Tibial nerve (tissue), 4 donors: ENCODE data around the gene IQCF6. TPM values are rescaled to one million over a fixed set of nuclear protein-coding genes. Genes with fewer than 3 reads are reported as not detected.

Experiments used
- DNase-seq, 2 donors: peaks; one replicate each; pipeline ENCODE4 v3.0.0-alpha.2; 2019; ENCODE audit warnings: low spot score in 2 of 2
- H3K27ac ChIP-seq, 4 donors: fragments of 200-600 bp; sonication (generic) in 3 of 4; one replicate each; pipeline ENCODE4 v1.5.1; 2017 to 2019; ENCODE audit warnings: mild to moderate bottlenecking in 1 of 4
- H3K27me3 ChIP-seq, 2 donors: fragments of 200-600 bp; sonication (generic) in 1 of 2; one replicate each; pipeline versions ENCODE4 v1.5.1 to v1.6.0; 2017 to 2019
- H3K36me3 ChIP-seq, 3 donors: fragments of 200-600 bp; sonication (generic); one replicate each; pipeline ENCODE4 v1.5.1; 2018 to 2019
- H3K4me1 ChIP-seq, 4 donors: fragments of 200-600 bp; sonication (generic) in 3 of 4; one replicate each; pipeline ENCODE4 v1.5.1; 2017 to 2019
- H3K4me3 ChIP-seq, 4 donors: fragments of 200-600 bp; sonication (generic) in 3 of 4; one replicate each; pipeline ENCODE4 v1.5.1; 2017 to 2019; ENCODE audit warnings: mild to moderate bottlenecking in 1 of 4, moderate library complexity in 1 of 4
- H3K9me3 ChIP-seq, 4 donors: fragments of 200-600 bp; sonication (generic) in 3 of 4; one replicate each; pipeline ENCODE4 v1.5.1; 2017 to 2019
- CTCF ChIP-seq, 5 experiments: fragments of 200-600 bp in 3 of 5; fragments of 450-650 bp in 2 of 5; sonication (generic) in 3 of 5; IDR thresholded peaks; one replicate each; pipeline ENCODE4 v1.5.1; 2016 to 2019; ENCODE audit warnings: antibody characterized with exemption in 5 of 5, mild to moderate bottlenecking in 3 of 5, moderate library complexity in 2 of 5
- EP300 ChIP-seq, 2 donors: sonication (generic); formaldehyde crosslinking; IDR thresholded peaks; one replicate each; pipeline ENCODE4 v1.6.1; 2017; ENCODE audit warnings: antibody characterized with exemption in 2 of 2, mild to moderate bottlenecking in 1 of 2
- POLR2A ChIP-seq, 2 donors: fragments of 450-650 bp; IDR thresholded peaks; one replicate each; pipeline ENCODE4 v1.6.1; 2017; ENCODE audit warnings: antibody characterized with exemption in 2 of 2, mild to moderate bottlenecking in 2 of 2, moderate library complexity in 2 of 2
- WGBS, 2 donors: methylation state at CpG; one replicate each; pipeline ENCODE4 v1.1.5; 2018; 5-methylcytosine and 5-hydroxymethylcytosine counted together
- total RNA-seq, 4 donors: library from RNA; depleted of rRNA; stranded (reverse); fragments of >200 nt; gene quantifications; one replicate each; pipeline ENCODE4 v1.1.0, GENCODE V29; 2016

The IQCF6 gene
- total RNA-seq, 4 donors from 2014 or later = not detected

- WGBS, 2 donors = 38 to 40% methylated on average over 11 of the region's 11 CpGs
- no peak for TF ChIP-seq POLR2A (IDR thresholded peaks at IDR 0.05)
- TF ChIP-seq EP300 (IDR thresholded peaks at IDR 0.05) = no peak
- TF ChIP-seq CTCF (IDR thresholded peaks at IDR 0.05) = no peak
- no peak for DNase-seq
- H3K4me3 ChIP-seq = no peak overlapping the region
- no peaks in the 10 kb centered on the region for H3K4me1 ChIP-seq
- H3K36me3 ChIP-seq = no peaks in the 10 kb centered on the region
- H3K9me3 ChIP-seq = no peaks in the 10 kb centered on the region
- H3K27ac ChIP-seq = no peak overlapping the region
- H3K27me3 ChIP-seq = no peaks in the 10 kb centered on the region
These were observed 23.2 kb upstream of the IQCF6 start for GRCh38 chr3:51802106-51802703.

- H3K27ac ChIP-seq = no peak overlapping the region
- WGBS, 2 donors = 55 to 61% methylated on average over 5 of the region's 5 CpGs
- H3K9me3 ChIP-seq = no peaks in the 10 kb centered on the region
- H3K4me3 ChIP-seq = no peak overlapping the region
- H3K36me3 ChIP-seq = no peaks in the 10 kb centered on the region
- no peaks in the 10 kb centered on the region for H3K27me3 ChIP-seq
- no peaks in the 10 kb centered on the region for H3K4me1 ChIP-seq
- TF ChIP-seq CTCF (IDR thresholded peaks at IDR 0.05) (no peak), EP300 (IDR thresholded peaks at IDR 0.05) (no peak), POLR2A (IDR thresholded peaks at IDR 0.05) (no peak)
- DNase-seq = no peak
These were observed 21.7 kb upstream of the IQCF6 start for GRCh38 chr3:51800750-51801125.

GRCh38 chr3:51799879-51800749 is 21.1 kb upstream of the IQCF6 start:
- no peak for TF ChIP-seq EP300 (IDR thresholded peaks at IDR 0.05)
- peak; percentile 60 to 72 (median 67) for TF ChIP-seq CTCF (IDR thresholded peaks at IDR 0.05)
- no peaks in the 10 kb centered on the region for H3K27me3 ChIP-seq
- DNase-seq = peak in 1 of 2 donors; percentile 80
- H3K9me3 ChIP-seq = no peaks in the 10 kb centered on the region
- 14 to 15% methylated on average over 3 of the region's 3 CpGs for WGBS, 2 donors
- H3K4me3 ChIP-seq = no peak overlapping the region
- no peaks in the 10 kb centered on the region for H3K4me1 ChIP-seq
- H3K36me3 ChIP-seq = no peaks in the 10 kb centered on the region
- no peak overlapping the region for H3K27ac ChIP-seq

GRCh38 chr3:51798411-51798963 is 19.4 kb upstream of the IQCF6 start:
- WGBS, 2 donors = 25 to 29% methylated on average over 3 of the region's 3 CpGs
- no peaks in the 10 kb centered on the region for H3K27me3 ChIP-seq
- H3K4me3 ChIP-seq = no peak overlapping the region
- no peaks in the 10 kb centered on the region for H3K36me3 ChIP-seq
- H3K27ac ChIP-seq = no peak overlapping the region
- TF ChIP-seq CTCF (IDR thresholded peaks at IDR 0.05) (no peak), EP300 (IDR thresholded peaks at IDR 0.05) (no peak), POLR2A (IDR thresholded peaks at IDR 0.05) (no peak)
- no peaks in the 10 kb centered on the region for H3K9me3 ChIP-seq
- H3K4me1 ChIP-seq = no peaks in the 10 kb centered on the region
- DNase-seq = no peak

- no peak for DNase-seq
- TF ChIP-seq POLR2A (IDR thresholded peaks at IDR 0.05) (no peak), CTCF (IDR thresholded peaks at IDR 0.05) (no peak), EP300 (IDR thresholded peaks at IDR 0.05) (no peak)
- Histone ChIP-seq H3K27ac (no peak overlapping the region), H3K4me1 (no peaks in the 10 kb centered on the region), H3K27me3 (no peaks in the 10 kb centered on the region), H3K36me3 (no peaks in the 10 kb centered on the region), H3K9me3 (no peaks in the 10 kb centered on the region), H3K4me3 (no peak overlapping the region)
- WGBS, 2 donors = 93 to 94% methylated on average over 1 of the region's 1 CpG
These were observed 17.8 kb upstream of the IQCF6 start for GRCh38 chr3:51796854-51797253.
